NCI-H187 (cell line): ENCODE results near the gene FANCC.

Source experiments
- DNase-seq, 2 experiments: peaks; one replicate each; lab custom pipeline; 2025; lab: John Stamatoyannopoulos, UW

Gene FANCC

DNA sequence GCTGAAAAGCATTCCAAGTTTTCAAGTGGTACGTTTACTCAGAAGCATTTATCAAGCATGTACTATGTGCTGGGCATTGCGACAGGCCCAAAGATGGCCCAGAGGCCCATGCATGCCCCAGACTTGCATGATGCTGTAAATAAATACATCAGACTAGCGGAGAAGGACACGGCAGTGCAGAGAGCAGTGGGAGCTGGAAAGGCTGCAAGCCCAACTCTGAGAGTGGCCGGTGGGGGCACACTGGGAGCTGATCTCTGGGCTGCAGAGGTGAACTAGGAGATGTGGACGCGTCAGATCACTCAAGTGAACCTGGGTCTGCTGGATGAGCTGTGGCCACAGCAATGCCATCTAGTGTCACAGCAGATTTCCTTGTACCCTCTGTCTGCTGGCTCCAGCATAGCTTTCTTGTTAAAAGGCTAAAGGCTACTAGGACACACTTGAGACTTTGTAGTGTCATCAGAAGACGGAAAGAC lies 246.9 kb downstream of the FANCC start:
- no peak for DNase-seq

DNA sequence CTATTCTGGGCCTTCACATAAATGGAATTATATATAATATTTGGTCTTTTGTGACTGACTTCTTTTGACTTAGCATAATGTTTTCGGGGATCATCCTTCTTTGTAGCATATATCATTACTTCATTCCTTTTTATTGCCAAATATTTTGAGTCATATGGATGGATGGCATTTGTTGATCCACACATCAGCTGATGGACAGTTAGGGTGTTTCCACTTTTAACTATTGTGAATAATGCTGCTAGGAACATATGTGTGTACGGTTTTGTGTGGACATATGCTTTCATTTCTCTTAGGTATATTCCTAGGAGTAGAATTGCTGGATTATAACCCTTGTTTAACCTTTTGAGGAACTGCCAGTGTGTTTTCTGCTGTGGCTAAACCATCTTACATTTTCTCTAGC lies 249.6 kb downstream of the FANCC start:
- DNase-seq = no peak

DNA sequence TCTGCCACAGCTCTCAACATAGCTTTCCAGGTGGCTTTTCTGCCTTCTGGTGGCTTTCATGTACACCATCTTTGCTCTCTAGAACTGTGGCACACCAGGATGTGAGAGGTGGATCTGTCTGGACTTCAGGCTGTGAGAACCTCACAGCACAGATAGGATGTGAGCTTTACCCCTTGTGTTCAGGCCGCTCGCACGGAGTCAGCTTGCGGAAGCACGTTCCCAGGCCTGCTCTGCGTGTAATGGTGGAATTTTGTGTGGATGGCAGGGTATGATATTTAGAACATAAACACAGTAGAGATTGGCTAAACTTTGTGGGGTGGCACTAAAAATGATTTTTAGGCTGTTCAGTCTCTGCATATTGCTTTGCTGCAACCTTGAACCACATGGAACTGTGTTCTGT lies 250.5 kb downstream of the FANCC start:
- no peak for DNase-seq

DNA sequence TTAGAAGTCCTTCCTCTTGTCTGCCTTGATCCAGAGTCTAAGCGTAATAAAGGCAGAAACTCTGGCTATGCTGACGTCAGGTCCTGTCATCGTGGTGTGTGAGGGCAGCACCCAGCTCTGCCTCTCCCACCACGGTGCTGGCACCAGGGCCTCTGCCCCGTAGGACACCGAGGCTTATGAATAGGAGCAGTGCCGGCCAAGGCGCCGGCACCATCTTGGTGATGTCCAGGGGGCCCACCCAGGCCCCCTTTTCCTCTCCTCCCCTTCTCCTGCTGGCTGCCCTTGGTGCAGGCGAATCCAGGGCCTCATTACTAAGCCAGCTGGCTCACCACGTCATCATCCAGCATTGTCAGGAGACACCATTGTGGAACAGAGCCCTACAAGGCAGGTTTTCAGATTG lies 252.3 kb downstream of the FANCC start:
- DNase-seq = no peak

DNA sequence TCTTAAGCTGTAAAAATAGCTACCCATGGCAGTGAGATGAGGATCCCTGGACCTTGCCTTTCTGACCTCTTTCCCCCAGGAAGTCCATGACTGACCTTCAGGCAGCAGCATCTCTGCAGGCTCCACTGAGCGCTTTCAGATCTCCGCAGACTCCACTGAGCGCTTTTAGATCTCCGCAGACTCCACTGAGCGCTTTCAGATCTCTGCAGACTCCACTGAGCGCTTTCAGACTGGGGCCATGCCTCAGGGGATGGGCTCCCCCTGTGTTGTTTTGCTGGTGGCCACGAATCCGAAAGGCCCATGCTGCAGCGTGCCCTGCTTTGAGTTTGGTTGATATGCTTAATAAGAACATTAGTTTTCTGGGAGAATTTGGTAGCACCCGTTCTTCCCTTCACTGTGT lies 254.2 kb downstream of the FANCC start:
- no peak for DNase-seq

DNA sequence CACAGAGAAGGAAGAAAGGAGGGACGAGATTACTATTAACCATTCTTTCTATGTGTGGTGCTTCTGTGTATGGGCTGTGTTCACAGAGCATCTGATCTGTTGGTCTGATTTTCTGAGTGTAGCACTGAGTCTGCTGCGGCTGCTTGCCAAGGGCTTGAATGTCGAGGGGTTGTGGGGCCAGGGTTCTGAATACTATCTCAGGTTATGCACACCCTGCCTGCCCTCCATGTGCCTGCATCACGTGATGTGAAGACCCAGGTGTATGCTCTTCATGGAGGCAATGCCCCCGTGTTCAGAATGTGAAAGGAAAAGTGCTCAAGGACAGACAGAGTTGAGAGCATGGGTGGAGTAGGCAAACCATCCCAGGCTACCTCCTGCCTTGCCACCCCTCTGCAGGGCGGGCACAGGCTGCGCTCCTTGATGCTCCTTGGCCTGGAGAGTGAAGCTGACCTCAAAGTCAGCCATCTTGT lies 254.9 kb downstream of the FANCC start:
- DNase-seq = no peak

DNA sequence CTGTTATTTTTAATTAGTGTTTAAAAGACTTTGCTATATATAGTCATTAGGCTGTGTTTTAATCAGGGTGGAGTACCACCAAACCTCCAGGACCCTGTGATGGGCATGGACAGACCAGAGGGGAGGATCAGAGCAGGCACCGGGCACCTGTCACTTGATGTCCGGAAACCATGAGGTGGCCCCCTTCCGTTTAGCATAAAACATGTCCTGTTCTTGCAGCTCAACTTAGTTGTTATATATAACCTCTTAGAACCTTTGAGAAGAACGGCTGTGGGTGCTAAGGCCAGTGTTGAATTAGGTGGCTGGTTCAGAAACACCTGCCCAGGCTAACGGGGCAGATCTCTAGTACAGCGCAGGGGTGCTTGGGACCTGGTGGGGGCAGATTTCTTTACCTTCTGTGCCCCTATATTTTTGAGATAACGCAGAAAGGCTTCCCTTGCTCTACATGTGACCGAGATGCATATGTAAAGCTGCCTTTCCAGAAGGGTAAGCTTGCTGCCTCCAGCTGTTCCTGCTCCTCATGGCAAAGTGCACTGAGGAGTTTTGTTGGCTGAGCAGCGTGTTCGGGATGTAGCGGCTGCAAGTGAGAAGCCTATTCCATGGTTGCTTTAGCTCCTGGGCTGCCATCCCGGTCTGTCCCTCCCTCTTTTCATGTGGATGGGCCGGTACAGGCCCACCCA lies 255.5 kb downstream of the FANCC start:
- no peak for DNase-seq

DNA sequence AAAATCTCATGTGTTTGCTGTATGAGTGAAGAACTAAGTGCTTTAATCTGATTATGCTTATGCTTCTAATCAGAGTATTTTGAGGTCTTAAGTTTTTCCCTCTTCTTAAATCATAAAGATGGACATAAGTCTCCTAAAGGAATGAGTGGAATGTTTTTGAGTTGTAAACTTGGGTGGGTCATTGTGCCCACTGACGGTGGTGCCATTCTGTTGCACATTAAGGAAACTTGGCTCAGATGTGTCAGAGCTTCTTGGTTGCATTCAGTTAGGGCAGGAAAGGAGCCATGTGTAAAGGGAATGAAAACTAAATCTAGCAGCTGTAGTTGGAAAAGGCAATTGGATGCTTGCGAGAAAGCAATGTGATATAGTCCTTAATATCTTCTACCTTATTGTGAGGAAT lies 256.6 kb downstream of the FANCC start:
- no peak for DNase-seq

DNA sequence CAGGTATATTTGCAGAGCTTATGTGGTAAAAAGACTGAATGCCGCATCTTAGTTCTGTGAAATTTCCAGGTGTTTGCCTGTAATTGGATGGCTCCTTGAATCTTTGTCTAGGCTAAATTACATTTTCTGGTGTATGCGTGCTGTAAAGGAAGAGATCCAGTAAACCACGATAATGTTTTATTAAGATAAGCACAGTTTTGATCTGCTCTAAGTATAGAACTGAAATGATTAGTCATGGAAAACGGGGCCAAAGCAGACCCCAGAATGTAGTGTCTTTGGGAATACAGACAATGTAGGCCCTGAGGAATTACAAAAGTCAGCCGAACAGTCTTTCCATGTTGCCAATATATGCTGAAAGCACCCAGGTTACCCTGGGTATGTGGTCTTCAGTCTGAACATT lies 257.3 kb downstream of the FANCC start:
- DNase-seq = no peak

DNA sequence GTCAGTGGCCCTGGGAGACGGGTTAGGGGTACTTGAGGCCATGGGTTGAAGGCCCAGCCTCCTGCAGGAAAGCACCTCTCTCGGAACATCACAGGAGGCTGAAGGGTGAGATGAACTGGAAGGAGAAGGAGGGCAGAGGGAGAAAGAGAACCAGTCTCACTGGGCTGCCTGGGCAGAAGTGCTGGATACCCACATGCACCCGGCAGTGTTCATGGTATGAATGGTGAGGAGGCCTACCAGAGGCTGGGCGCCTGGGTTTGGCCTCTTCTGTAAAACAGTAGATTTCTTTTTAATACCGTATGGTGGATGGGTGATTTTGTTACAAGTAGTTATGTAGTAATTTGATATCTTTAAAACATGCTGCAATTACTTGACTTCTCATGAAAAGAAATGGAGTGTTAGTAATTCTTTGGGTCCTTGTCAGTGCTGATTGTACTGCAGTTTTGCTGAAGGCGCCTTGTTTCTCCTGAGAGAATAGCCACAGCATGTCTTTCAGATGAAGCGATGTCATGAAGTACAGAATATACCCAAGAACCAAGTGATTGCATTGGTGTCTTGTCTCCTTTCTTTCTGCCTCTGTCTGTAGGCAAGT lies 258.6 kb downstream of the FANCC start:
- no peak for DNase-seq

DNA sequence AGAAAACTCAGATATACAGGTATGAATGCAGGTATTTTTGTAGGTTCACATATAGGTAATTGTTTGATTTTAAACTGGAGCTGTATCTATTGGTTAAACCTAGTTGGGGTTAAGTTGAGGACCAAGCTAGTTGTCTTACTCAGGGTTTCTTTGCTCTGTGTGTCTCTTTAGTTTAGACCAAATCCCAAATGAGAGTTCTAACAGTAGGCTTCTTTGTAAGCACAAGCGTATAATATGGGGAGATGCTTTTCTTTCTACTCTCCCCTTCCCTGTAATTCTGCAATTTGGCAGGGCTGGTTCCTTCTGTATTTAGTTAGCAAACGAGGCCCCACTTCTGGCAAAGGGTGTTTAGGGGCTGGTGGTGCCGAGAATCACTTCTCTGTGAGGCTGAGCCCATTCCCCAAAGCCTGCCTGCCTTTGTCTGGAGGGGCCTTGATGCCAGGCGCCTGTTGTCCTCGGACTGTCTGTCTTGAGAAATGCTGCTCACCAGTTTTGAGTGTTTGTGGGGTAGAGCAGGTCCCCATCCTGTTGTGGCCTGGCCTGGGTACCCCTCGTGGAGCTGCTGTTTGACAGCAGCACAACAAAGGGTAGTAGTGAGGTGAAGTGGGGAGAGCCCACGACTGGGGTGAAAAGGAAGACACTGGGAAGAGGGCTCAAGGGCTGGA lies 259.3 kb downstream of the FANCC start:
- no peak for DNase-seq

DNA sequence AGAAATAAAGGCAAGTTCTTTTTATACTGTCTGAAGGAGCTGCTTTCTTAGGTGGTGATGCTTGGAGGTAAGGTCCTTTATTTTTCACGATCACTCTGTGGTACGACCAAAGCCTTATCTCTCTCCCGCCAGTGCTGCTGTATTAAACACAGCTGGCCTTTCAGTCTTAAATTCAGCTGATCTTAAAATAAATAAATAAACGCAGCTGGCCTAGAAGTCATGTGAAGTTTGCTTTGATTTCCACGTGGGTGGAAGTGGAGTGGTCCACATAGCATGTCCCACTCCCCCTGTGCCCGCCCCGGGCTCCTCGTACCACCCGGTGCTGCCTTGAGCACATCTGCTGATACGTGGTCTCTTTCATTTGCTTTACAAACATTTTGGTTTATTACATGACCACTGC lies 260.4 kb downstream of the FANCC start:
- DNase-seq = no peak

DNA sequence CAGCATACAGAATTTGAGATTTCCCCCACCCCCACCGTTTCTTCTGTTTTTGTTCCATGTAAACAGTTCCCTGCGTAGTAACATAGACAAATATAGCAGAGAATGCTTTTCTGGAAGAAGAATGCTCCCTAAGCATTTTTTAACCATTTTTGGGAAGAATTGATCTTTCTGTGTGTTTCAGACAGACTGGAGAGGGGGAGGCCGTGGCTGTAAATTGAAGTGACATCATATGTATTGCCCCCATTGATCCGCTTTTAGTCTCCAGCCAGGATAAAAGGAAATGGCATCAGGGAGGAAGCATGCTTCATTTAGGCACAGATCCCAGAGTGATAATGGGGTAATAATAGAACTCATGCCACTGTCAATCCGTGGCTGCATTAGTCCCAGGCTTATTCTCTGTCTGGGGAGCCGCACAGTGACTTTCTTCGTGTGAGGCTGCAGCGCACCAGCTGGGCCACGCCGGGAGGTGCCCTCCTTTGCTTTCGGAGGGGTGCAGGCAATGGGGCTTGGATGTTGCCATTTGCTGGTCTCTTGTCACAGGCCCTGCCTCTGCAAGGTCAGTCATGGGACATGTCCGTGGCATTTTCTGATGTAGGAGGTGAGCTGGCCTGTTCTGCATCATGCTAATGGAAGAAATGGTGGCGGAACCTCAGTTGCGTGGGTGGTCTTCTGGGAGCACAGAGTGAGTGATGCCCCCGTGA lies 261.5 kb downstream of the FANCC start:
- no peak for DNase-seq

DNA sequence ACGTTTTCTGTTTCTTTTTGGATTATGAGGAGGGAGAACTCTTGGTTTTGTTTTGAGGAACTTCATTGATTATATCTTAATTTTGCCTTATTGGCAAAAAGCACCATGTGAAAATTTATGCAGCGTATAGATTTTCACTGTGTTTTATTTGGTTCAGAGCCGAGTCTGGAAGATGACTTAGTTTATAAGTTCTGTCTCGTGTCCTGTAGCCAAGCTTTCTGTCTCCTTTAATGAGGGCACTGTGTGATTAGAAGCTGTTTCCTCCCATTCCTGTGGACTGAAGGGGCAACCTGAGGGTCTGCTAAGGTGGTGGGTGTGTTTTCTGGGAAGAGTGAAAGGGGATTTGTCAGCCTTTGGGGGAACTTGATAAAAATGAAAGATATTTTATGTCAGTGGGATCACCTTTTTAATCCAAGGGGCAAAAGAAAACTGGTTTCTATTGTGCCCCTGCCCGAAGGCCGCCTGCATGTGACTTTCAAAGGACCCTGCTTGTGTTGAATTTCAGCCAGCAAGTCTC lies 262.1 kb downstream of the FANCC start:
- DNase-seq = no peak

DNA sequence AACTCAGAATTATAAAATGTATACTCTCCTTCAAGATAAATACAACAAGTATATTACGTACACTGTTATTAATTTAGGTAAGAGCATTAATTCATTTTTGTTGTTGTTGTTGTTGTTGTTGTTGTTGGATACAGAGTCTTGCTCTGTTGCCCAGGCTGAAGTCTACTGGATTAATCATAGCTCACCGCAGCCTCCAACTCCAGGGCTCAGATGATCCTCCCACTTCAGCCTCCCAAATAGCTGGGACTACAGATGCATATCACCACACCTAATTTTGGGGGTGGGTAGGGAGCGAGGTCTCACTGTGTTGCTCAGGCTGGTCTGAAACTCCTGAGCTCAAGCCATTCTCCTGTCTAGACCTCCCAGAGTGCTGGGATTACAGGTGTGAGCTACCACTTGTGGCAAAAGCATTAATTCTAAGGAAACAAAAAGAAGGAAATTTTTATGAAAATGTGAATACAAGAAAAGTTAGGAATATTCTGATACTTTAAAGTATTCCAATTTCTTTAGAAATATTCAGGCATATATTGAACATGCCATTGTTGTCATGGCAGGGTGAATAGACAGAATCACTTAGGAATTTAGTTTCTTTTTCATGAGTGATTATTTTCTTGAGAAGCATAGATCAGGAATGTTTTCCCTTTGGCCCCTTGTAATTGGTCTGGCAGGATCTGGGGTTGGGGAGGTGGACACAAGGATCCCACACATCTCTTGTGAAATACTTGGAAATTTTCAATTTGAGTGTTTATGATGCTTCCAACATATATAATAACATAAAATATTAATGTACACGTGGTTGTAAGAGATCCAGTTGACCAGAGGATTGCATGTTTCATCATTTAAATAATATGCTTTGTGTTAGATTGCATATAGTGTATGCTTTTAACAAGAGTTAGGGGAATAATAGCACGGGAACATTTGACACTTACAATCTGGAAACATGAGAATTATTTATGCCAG lies 263.6 kb downstream of the FANCC start:
- no peak for DNase-seq

DNA sequence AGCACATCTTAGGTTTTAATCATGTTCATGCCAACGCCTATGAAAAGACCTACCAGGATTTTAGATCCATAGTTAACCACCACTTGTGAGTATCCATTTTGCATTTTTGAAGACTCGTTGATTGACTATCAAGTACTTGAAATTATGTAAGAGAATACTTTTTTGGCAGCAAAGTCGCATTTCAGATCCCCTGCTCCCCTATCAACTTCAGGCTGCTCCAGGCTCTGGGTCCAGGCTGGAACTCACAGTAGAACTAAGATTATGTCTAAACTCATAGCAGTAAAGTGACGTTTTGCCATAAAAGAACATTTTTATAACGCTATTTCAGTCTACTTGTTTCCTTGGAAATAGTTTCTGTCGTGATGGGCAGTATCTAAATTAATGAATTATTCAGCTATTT lies 267.7 kb downstream of the FANCC start:
- no peak for DNase-seq
